Brain microvascular endothelial cell (primary cell): ENCODE measurements around the gene PRKCG.

Source experiments
- DNase-seq: peaks from one replicate; pipeline ENCODE4 v3.0.0-alpha.2; 2020
- H3K27ac ChIP-seq: fragments of 250-450 bp; sonication (Bioruptor Pico); 2 replicates; pipeline ENCODE4 v1.5.1; 2020; ENCODE audit warnings: mild to moderate bottlenecking, moderate library complexity
- H3K27me3 ChIP-seq: fragments of 250-450 bp; sonication (Bioruptor Pico); replicated peaks from 2 replicates; pipeline ENCODE4 v1.5.1; 2020; ENCODE audit warnings: mild to moderate bottlenecking
- H3K36me3 ChIP-seq: fragments of 250-450 bp; sonication (Bioruptor Pico); replicated peaks from 2 replicates; pipeline ENCODE4 v1.5.1; 2020; ENCODE audit warnings: mild to moderate bottlenecking
- H3K4me3 ChIP-seq: 2 replicates; pipeline ENCODE4 v1.5.1; 2011; ENCODE audit warnings: low read depth, mild to moderate bottlenecking, control low read depth, low read length, moderate library complexity
- in situ Hi-C: cut with HindIII; loops from 2 replicates; pipeline ENCODE4 v1.10.0; 2017; ENCODE audit warnings: low sequenced_read_pairs, low pct_ligation_motif_present
- TF ChIP-seq, protein P1 (sequence below): IDR thresholded peaks from 2 replicates; pipeline ENCODE4 v1.5.1; 2011; ENCODE audit warnings: low read depth, mild to moderate bottlenecking, moderate library complexity, low read length, control low read depth, inconsistent platforms; ENCODE audit errors: missing control alignments

Gene PRKCG

GRCh38 chr19:53853707-53854106, 28.3 kb upstream of the PRKCG start:
- Histone ChIP-seq H3K36me3 (no peaks in the 10 kb centered on the region), H3K27me3 (no peaks in the 10 kb centered on the region), H3K27ac (no peak overlapping the region), H3K4me3 (no peak overlapping the region)
- TF ChIP-seq, protein P1, sequence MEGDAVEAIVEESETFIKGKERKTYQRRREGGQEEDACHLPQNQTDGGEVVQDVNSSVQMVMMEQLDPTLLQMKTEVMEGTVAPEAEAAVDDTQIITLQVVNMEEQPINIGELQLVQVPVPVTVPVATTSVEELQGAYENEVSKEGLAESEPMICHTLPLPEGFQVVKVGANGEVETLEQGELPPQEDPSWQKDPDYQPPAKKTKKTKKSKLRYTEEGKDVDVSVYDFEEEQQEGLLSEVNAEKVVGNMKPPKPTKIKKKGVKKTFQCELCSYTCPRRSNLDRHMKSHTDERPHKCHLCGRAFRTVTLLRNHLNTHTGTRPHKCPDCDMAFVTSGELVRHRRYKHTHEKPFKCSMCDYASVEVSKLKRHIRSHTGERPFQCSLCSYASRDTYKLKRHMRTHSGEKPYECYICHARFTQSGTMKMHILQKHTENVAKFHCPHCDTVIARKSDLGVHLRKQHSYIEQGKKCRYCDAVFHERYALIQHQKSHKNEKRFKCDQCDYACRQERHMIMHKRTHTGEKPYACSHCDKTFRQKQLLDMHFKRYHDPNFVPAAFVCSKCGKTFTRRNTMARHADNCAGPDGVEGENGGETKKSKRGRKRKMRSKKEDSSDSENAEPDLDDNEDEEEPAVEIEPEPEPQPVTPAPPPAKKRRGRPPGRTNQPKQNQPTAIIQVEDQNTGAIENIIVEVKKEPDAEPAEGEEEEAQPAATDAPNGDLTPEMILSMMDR: no peak
- in situ Hi-C loops: no loop called here
- DNase-seq: no peak

GRCh38 chr19:53864308-53864836, 17.6 kb upstream of the PRKCG start:
- H3K4me3 ChIP-seq: no peak overlapping the region
- TF ChIP-seq, protein P1: no peak
- H3K27ac ChIP-seq: no peak overlapping the region
- no peak for DNase-seq
- H3K27me3 ChIP-seq: no peaks in the 10 kb centered on the region
- in situ Hi-C loops: no loop called here
- H3K36me3 ChIP-seq: peaks cover 3% of the 10 kb centered on the region

GRCh38 chr19:53865523-53865917, 16.5 kb upstream of the PRKCG start:
- TF ChIP-seq, protein P1: no peak
- Histone ChIP-seq H3K36me3 (peaks cover 4% of the 10 kb centered on the region), H3K27me3 (no peaks in the 10 kb centered on the region), H3K27ac (peak overlapping the region; percentile 99), H3K4me3 (no peak overlapping the region)
- in situ Hi-C loops: no loop called here
- no peak for DNase-seq

- Histone ChIP-seq H3K27me3 (no peaks in the 10 kb centered on the region), H3K27ac (peak overlapping the region; percentile 99), H3K36me3 (peaks cover 11% of the 10 kb centered on the region), H3K4me3 (peak overlapping the region; percentile 56)
- TF ChIP-seq, protein P1: no peak
- in situ Hi-C loops: no loop called here
- DNase-seq: no peak
These were observed 15.8 kb upstream of the PRKCG start for GRCh38 chr19:53865918-53866864.

GRCh38 chr19:53866865-53867224, 15.2 kb upstream of the PRKCG start:
- no peaks in the 10 kb centered on the region for H3K27me3 ChIP-seq
- H3K27ac ChIP-seq: peak overlapping the region; percentile 99
- peak overlapping the region; percentile 56 for H3K4me3 ChIP-seq
- in situ Hi-C loops: no loop called here
- H3K36me3 ChIP-seq: peaks cover 16% of the 10 kb centered on the region
- TF ChIP-seq, protein P1: no peak
- DNase-seq: no peak
